Body of pancreas (tissue), 4 donors: Measurements from ENCODE around the gene TTC21B.

Source experiments
- POLR2A ChIP-seq, 3 donors: fragments of 450-650 bp; IDR thresholded peaks; one replicate each; pipeline ENCODE4 v1.6.1; 2016; ENCODE audit warnings: antibody characterized with exemption in 3 of 3, mild to moderate bottlenecking in 2 of 3
- TF ChIP-seq, protein P1 (sequence below), 7 experiments: fragments of 450-650 bp in 4 of 7; fragments of 200-600 bp in 3 of 7; sonication (generic) in 3 of 7; IDR thresholded peaks; one replicate each; pipeline ENCODE4 v1.5.1; 2016 to 2019; ENCODE audit warnings: antibody characterized with exemption in 7 of 7

DNA sequence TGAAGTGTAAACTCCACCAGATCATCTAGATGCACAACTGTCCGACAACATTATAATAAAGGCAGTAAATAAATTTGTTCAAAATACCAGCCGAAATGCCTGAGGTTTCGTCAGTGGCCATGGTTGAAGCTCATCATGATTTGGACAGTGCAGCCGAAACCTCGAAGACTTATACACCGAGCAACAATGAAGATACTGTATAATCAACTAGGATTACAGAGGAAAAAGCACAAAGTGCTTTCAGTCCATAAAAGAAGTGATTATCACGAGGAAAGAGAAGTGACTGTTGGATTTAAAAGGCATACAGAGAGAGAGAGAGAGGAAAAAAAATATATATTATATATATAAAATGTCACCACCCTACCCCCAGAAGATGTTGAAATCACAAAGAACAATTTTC lies 107.5 kb downstream of the TTC21B start:
- TF ChIP-seq, protein P1, sequence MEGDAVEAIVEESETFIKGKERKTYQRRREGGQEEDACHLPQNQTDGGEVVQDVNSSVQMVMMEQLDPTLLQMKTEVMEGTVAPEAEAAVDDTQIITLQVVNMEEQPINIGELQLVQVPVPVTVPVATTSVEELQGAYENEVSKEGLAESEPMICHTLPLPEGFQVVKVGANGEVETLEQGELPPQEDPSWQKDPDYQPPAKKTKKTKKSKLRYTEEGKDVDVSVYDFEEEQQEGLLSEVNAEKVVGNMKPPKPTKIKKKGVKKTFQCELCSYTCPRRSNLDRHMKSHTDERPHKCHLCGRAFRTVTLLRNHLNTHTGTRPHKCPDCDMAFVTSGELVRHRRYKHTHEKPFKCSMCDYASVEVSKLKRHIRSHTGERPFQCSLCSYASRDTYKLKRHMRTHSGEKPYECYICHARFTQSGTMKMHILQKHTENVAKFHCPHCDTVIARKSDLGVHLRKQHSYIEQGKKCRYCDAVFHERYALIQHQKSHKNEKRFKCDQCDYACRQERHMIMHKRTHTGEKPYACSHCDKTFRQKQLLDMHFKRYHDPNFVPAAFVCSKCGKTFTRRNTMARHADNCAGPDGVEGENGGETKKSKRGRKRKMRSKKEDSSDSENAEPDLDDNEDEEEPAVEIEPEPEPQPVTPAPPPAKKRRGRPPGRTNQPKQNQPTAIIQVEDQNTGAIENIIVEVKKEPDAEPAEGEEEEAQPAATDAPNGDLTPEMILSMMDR (IDR thresholded peaks at IDR 0.05) = no peak
- no peak for TF ChIP-seq POLR2A (IDR thresholded peaks at IDR 0.05)
